NB4 (cell line): ENCODE measurements around the gene CSMD2.

Experiments
- POLR2A ChIP-seq: IDR thresholded peaks from 2 replicates; pipeline ENCODE4 v1.6.1; 2011; ENCODE audit warnings: mild to moderate bottlenecking; ENCODE audit not compliant: insufficient read length; ENCODE audit errors: extremely low read depth
- TF ChIP-seq, protein P1 (sequence below): IDR thresholded peaks from one replicate; pipeline ENCODE4 v1.5.1; 2012; ENCODE audit warnings: low read depth, low read length

DNA sequence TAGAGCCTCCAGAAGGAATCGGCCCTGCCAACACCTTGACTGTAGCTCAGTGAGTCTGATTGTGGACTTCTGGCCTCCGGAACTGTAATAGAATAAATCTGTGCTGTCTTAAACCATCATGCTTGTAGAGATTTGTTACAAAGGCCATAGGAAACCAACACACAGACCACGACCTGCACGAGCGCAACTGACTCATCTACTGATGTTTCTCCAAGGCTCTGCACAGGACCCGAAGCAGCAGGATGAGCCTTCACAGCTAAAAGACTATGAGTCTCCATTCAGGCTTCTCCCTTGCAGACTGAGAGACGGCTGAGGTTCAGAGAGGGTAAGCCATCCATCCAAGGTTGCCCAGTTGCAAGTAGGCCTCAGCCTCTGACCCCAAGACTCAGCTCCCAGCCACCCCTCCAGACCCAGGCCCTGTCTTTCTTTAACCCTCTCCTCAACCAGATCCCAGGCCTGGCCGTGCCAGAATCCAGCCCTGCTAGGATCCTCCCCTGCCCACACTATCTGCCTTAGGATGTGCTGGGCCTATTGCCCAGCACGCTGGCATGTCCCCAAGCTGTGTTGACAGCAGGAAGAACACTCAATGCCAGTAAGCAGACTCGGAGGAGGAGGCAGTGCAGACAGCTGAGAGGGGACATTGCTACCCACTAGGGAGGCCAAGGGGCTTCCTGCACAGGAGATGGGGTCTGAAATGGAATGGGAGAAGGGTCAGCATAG, 192.2 kb downstream of the CSMD2 start:
- TF ChIP-seq, protein P1, sequence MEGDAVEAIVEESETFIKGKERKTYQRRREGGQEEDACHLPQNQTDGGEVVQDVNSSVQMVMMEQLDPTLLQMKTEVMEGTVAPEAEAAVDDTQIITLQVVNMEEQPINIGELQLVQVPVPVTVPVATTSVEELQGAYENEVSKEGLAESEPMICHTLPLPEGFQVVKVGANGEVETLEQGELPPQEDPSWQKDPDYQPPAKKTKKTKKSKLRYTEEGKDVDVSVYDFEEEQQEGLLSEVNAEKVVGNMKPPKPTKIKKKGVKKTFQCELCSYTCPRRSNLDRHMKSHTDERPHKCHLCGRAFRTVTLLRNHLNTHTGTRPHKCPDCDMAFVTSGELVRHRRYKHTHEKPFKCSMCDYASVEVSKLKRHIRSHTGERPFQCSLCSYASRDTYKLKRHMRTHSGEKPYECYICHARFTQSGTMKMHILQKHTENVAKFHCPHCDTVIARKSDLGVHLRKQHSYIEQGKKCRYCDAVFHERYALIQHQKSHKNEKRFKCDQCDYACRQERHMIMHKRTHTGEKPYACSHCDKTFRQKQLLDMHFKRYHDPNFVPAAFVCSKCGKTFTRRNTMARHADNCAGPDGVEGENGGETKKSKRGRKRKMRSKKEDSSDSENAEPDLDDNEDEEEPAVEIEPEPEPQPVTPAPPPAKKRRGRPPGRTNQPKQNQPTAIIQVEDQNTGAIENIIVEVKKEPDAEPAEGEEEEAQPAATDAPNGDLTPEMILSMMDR, result no peak
- no peak for TF ChIP-seq POLR2A
